Type B pancreatic cell (in vitro differentiated cells): ENCODE results near the gene VEPH1. TPM values are rescaled to one million over a fixed set of nuclear protein-coding genes. Genes with fewer than 3 reads are reported as not detected.

Experiments
- DNase-seq: peaks from one replicate; pipeline ENCODE4 v3.0.0; 2021; ENCODE audit warnings: mixed read lengths; ENCODE audit not compliant: unreplicated experiment; ENCODE audit errors: extremely low spot score
- H3K27ac Mint-ChIP-seq: 2 replicates; pipeline ENCODE4 v1.8.0; 2021; ENCODE audit warnings: mild to moderate bottlenecking, mixed read lengths
- H3K27me3 Mint-ChIP-seq: 2 replicates; pipeline ENCODE4 v1.8.0; 2021; ENCODE audit warnings: mixed read lengths
- H3K36me3 Mint-ChIP-seq: 2 replicates; pipeline ENCODE4 v1.8.0; 2021; ENCODE audit warnings: mixed read lengths
- H3K4me1 Mint-ChIP-seq: one replicate; pipeline ENCODE4 v1.8.0; 2021; ENCODE audit warnings: mixed read lengths; ENCODE audit not compliant: unreplicated experiment
- H3K4me3 Mint-ChIP-seq: 2 replicates; pipeline ENCODE4 v1.8.0; 2021; ENCODE audit warnings: mild to moderate bottlenecking, mixed read lengths
- H3K9me3 Mint-ChIP-seq: 2 replicates; pipeline ENCODE4 v1.8.0; 2021; ENCODE audit warnings: mixed read lengths
- total RNA-seq: library from RNA; stranded (reverse); gene quantifications from 2 replicates; pipeline ENCODE4 v1.2.1, GENCODE V29; 2021; ENCODE audit warnings: low replicate concordance
- TF ChIP-seq, protein P1 (sequence below): fragments of 200-600 bp; sonication (generic); conservative IDR thresholded peaks from 2 replicates; pipeline ENCODE4 v1.5.0; 2021; ENCODE audit warnings: antibody characterized with exemption, mild to moderate bottlenecking

VEPH1 gene
- total RNA-seq, 1 donor from 2014 or later: 5.9 TPM

DNA sequence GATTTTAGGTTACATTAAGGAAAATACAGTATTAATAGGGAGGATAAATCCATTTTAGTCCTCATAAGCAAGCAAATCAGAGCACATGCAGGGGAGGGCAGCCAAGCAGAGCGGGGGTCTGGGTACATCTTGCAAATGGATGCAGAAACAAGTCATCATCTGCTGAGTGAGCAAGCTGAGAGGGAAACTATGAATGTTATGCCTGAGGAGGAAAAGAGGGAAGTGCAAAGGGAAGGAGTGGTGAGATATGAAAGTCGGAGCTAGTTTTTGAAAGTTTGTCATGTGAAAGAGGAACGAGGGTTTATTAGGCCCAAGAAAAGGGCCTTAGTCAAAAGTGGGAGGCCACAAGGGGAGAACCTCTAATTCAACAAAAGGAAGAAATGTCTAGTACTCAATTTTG lies 51.1 kb downstream of the VEPH1 start:
- H3K27me3 Mint-ChIP-seq: no peaks in the 10 kb centered on the region
- TF ChIP-seq, protein P1, sequence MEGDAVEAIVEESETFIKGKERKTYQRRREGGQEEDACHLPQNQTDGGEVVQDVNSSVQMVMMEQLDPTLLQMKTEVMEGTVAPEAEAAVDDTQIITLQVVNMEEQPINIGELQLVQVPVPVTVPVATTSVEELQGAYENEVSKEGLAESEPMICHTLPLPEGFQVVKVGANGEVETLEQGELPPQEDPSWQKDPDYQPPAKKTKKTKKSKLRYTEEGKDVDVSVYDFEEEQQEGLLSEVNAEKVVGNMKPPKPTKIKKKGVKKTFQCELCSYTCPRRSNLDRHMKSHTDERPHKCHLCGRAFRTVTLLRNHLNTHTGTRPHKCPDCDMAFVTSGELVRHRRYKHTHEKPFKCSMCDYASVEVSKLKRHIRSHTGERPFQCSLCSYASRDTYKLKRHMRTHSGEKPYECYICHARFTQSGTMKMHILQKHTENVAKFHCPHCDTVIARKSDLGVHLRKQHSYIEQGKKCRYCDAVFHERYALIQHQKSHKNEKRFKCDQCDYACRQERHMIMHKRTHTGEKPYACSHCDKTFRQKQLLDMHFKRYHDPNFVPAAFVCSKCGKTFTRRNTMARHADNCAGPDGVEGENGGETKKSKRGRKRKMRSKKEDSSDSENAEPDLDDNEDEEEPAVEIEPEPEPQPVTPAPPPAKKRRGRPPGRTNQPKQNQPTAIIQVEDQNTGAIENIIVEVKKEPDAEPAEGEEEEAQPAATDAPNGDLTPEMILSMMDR: no peak
- H3K4me3 Mint-ChIP-seq: no peak overlapping the region
- no peak overlapping the region for H3K27ac Mint-ChIP-seq
- no peaks in the 10 kb centered on the region for H3K9me3 Mint-ChIP-seq
- H3K4me1 Mint-ChIP-seq: no peaks in the 10 kb centered on the region
- H3K36me3 Mint-ChIP-seq: no peaks in the 10 kb centered on the region
- no peak for DNase-seq

DNA sequence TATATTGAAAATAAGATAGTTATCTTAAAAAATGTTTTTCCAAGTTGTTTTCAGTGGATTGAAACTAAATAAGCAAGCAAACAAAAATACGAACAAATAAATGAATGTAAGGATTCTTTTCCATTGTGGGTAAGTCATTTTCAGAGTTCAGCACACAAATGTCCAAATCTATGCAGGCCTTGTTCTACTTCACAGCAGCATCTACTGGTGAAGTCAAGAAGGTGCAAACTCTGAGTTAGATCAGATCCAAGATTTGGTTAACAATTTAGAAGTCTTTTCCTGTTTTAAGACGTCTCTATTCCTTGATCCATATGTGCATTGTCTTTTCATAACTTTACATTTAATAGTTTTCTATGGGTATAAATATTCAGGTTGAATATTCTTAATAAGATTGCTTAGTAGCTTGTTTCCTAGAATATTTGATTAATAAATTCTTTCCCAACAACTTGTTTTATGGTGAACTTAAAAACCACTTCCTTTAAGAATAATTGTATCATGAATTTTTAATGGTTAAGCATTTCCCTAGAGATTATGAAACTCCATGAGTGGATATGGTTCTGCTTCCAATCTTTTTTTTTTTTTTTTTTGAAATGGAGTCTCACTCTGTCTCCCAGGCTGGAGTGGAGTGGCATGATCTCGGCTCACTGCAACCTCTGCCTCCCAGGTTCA lies 56.1 kb downstream of the VEPH1 start:
- Mint-ChIP-seq H3K27me3 (no peaks in the 10 kb centered on the region), H3K4me3 (no peak overlapping the region), H3K4me1 (peaks cover 9% of the 10 kb centered on the region), H3K9me3 (no peaks in the 10 kb centered on the region), H3K27ac (no peak overlapping the region), H3K36me3 (peaks cover 8% of the 10 kb centered on the region)
- TF ChIP-seq, protein P1: peak; percentile 73
- no peak for DNase-seq

DNA sequence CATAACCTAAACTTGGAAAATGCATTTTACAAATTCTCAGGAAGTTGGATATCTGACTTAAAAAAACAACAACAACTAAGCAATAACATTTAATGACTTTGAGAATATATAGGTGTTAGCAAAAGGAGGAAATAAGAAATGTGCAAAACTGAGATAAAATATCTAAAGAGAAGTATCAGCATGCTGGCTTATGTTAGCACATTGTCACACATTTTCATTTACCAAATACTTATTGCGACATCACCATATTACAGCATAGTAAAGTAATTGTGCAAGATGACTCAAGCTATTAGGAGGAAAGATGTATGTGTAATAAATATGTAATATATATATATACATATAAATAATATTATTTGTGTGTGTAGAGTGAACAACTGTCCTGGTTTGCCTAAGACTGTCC lies 57.4 kb downstream of the VEPH1 start:
- peaks cover 9% of the 10 kb centered on the region for H3K4me1 Mint-ChIP-seq
- H3K27me3 Mint-ChIP-seq: no peaks in the 10 kb centered on the region
- no peak overlapping the region for H3K27ac Mint-ChIP-seq
- H3K4me3 Mint-ChIP-seq: no peak overlapping the region
- TF ChIP-seq, protein P1: no peak
- H3K36me3 Mint-ChIP-seq: peaks cover 12% of the 10 kb centered on the region
- no peak for DNase-seq
- no peaks in the 10 kb centered on the region for H3K9me3 Mint-ChIP-seq

DNA sequence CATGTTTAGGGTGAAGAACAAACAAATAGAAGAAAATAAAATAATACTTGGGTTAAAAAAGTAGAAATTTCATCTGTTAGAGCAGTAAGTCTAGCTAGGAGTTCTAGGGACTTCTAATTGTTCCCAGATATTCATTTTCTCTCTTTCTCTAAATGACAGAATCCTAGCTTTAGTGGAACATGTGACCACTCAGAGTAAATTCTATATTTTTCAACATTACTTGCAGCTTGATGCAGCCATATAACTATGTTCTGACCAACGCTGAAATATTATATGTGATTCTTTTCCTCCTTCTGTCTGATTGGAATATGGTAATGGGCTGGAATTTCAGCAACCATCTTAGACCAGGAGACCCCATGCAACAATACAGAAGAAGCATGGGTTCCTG lies 58.4 kb downstream of the VEPH1 start:
- no peaks in the 10 kb centered on the region for H3K27me3 Mint-ChIP-seq
- no peak for DNase-seq
- H3K4me3 Mint-ChIP-seq: no peak overlapping the region
- TF ChIP-seq, protein P1: no peak
- H3K36me3 Mint-ChIP-seq: peaks cover 15% of the 10 kb centered on the region
- no peaks in the 10 kb centered on the region for H3K9me3 Mint-ChIP-seq
- H3K4me1 Mint-ChIP-seq: peaks cover 9% of the 10 kb centered on the region
- no peak overlapping the region for H3K27ac Mint-ChIP-seq

DNA sequence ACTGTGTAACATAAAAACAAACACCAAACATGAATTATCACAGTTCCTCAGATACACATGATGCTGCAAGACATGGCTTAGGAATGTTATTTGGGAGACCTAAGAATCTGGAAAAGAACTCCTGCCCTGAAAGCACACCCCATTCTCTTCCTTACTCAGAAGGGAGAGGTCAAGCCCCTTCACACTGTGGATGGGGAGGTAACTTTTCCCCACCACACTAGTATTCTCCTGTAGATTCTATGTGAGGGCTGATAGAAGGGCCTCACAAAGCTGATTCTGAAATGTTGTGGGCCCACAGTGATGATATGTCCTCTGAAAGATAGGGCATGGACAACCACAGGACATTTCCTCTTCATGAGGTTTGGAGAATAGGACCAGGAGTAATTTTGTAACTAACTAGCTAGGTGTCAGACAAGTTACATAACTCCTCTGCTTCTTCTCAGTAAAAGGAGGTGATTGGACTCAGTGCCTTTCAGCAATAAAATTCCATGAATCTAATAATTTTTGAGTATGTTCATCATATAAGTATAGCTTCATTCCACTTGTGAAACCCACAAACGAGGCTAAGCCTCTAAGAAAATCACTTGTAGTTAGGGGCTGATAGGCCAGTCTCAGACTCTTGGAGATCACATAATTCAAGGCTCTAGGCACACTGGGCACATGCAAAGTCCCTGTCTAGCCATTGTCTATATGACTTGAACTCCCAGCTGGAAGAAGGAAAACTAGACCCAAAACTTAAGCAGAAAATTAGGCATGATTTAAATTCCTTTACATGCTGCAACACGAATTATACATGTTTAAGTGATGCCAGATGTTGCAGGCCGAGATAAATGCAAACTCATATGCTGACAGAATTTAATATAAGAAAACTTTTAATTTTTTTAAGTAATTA lies 59.1 kb downstream of the VEPH1 start:
- no peak overlapping the region for H3K4me3 Mint-ChIP-seq
- H3K36me3 Mint-ChIP-seq: peaks cover 15% of the 10 kb centered on the region
- no peak for DNase-seq
- no peak overlapping the region for H3K27ac Mint-ChIP-seq
- no peaks in the 10 kb centered on the region for H3K9me3 Mint-ChIP-seq
- H3K4me1 Mint-ChIP-seq: peaks cover 12% of the 10 kb centered on the region
- TF ChIP-seq, protein P1: no peak
- peaks cover 3% of the 10 kb centered on the region for H3K27me3 Mint-ChIP-seq
